ENCODE results near the gene EVX1. TPM values are rescaled to one million over a fixed set of nuclear protein-coding genes. Genes with fewer than 3 reads are reported as not detected.

The EVX1 gene
- total RNA-seq, 1 experiment from 2014 or later, result not detected

DNA sequence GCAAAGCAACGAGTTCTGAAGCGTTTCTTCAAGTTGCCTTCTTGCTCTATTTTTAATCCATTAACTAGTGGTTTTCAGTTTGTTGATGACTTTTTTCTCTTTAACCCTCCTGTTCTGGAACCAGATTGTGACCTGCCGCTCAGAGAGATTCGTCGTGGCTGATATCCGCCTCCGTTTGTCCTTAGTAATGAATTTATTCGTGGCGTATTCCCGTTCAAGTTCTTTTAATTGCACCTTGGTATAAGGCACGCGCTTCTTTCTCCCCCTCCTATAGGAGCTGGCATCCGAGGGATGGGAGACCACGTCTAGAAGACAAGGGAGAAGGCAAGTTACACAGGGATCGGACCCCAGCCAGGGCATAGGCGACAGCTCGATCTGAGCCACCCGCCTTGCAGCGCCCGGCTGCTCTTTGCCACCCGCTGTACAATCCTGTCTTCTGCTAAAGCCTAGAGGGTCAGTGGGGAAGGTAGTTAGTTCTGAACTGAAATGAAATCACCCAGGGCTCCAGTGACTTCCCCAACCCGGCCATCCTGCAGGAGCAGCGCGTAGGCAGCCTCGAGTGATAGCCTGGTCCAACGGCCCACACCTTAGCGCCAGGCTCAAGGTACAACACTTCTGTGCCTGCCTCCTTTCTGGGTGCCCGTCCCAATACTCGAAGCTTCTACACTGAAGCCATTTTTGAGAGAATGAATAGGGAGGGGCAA, 44.3 kb upstream of the EVX1 start:
- no peak overlapping the region for H3K18ac ChIP-seq (ENCODE audit: insufficient read length, low read depth, low read length)
- H3K56ac ChIP-seq (ENCODE audit: insufficient read length, low read depth, low read length), result no peak overlapping the region
- no peak overlapping the region for H4K91ac ChIP-seq (ENCODE audit: insufficient read length, low read depth, low read length)
- no peak overlapping the region for H2AK5ac ChIP-seq (ENCODE audit: insufficient read length, low read length)
- H3K79me1 ChIP-seq (ENCODE audit: insufficient read depth, low read depth, low read length, poor library complexity, severe bottlenecking), result no peaks in the 10 kb centered on the region
- Mint-ChIP-seq H3K27ac (no peak overlapping the region), H3K27me3 (ENCODE audit: low read depth) (peaks cover 95% of the 10 kb centered on the region), H3K36me3 (ENCODE audit: insufficient read depth in 1 of 3, low read depth in 3 of 3) (no peaks in the 10 kb centered on the region; a peak in 2 of 7 replicates), H3K4me3 (no peak overlapping the region), H3K4me1 (peaks cover 2 to 16% of the 10 kb centered on the region in 2 experiments; a peak in 3 of 4 replicates), H3K9me3 (peaks cover 4 to 14% of the 10 kb centered on the region in 2 experiments; a peak in 3 of 5 replicates)
- H2BK20ac ChIP-seq (ENCODE audit: low read depth, low read length, poor library complexity, severe bottlenecking), result no peak overlapping the region
- H2BK15ac ChIP-seq (ENCODE audit: low read depth, low read length), result no peak overlapping the region
- H2AFZ ChIP-seq (ENCODE audit: low read length), result no peak overlapping the region
- no peaks in the 10 kb centered on the region for H3K9me3 ChIP-seq (ENCODE audit: control insufficient read depth, low read depth, low read length)
- H2BK12ac ChIP-seq (ENCODE audit: insufficient read length, low read depth, low read length), result no peak overlapping the region
- no peaks in the 10 kb centered on the region for H3K79me2 ChIP-seq (ENCODE audit: insufficient read depth, low read length)
- no peak overlapping the region for H3K4me2 ChIP-seq (ENCODE audit: insufficient read depth, insufficient read length, low read length)
- H3K4me1 ChIP-seq (ENCODE audit: insufficient read depth, low read length), result no peaks in the 10 kb centered on the region
- no peak overlapping the region for H2BK5ac ChIP-seq (ENCODE audit: insufficient read length, low read length)
- H3T11ph ChIP-seq (ENCODE audit: low read length), result no peak overlapping the region
- TF ChIP-seq, protein P1, sequence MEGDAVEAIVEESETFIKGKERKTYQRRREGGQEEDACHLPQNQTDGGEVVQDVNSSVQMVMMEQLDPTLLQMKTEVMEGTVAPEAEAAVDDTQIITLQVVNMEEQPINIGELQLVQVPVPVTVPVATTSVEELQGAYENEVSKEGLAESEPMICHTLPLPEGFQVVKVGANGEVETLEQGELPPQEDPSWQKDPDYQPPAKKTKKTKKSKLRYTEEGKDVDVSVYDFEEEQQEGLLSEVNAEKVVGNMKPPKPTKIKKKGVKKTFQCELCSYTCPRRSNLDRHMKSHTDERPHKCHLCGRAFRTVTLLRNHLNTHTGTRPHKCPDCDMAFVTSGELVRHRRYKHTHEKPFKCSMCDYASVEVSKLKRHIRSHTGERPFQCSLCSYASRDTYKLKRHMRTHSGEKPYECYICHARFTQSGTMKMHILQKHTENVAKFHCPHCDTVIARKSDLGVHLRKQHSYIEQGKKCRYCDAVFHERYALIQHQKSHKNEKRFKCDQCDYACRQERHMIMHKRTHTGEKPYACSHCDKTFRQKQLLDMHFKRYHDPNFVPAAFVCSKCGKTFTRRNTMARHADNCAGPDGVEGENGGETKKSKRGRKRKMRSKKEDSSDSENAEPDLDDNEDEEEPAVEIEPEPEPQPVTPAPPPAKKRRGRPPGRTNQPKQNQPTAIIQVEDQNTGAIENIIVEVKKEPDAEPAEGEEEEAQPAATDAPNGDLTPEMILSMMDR (conservative IDR thresholded peaks at IDR 0.05), result no peak
- peaks cover 85% of the 10 kb centered on the region for H3K27me3 ChIP-seq (ENCODE audit: insufficient read depth, low read length)
- no peak overlapping the region for H3K27ac ChIP-seq (ENCODE audit: insufficient read length, low read depth, low read length)
- no peak overlapping the region for H2BK120ac ChIP-seq (ENCODE audit: low read depth, low read length, poor library complexity, severe bottlenecking)
- H3K23ac ChIP-seq (ENCODE audit: insufficient read length, low read depth, low read length), result no peak overlapping the region
- no peak overlapping the region for H4K8ac ChIP-seq (replicated peaks; ENCODE audit: insufficient read length, low read depth, low read length)
- no CpG with 5 or more reads among the region's 29 CpGs for WGBS (ENCODE audit: extremely low coverage, insufficient read length, low lambda C conversion rate)
- no peak overlapping the region for H4K5ac ChIP-seq (ENCODE audit: insufficient read length, low read depth, low read length)
- DNase-seq, result peak; percentile 35
- H3K9ac ChIP-seq (ENCODE audit: extremely low read depth, insufficient read length, low read length), result no peak overlapping the region
- H3K4ac ChIP-seq (ENCODE audit: low read depth, low read length), result no peak overlapping the region
- H3K14ac ChIP-seq (ENCODE audit: insufficient read depth, low read length), result no peak overlapping the region
- H3K23me2 ChIP-seq (ENCODE audit: insufficient read length, low read depth, low read length, poor library complexity, severe bottlenecking), result no peaks in the 10 kb centered on the region
- H4K20me1 ChIP-seq (ENCODE audit: control insufficient read depth, insufficient read depth, insufficient read length), result no peaks in the 10 kb centered on the region
